GM18519 (cell line): Measurements from ENCODE around the gene DAGLB.
"Not testable (repeated sequence)": the region's sequence is repeated elsewhere in the genome, so short reads cannot be mapped to it uniquely, and the experiment has no call there.

Source experiments
- ATAC-seq: cut with Tn5 transposase; IDR thresholded peaks from one replicate; pipeline ENCODE4 v1.9.1; 2021; ENCODE audit warnings: mild to moderate bottlenecking, moderate library complexity; ENCODE audit not compliant: unreplicated experiment, low FRiP score

Gene DAGLB

DNA sequence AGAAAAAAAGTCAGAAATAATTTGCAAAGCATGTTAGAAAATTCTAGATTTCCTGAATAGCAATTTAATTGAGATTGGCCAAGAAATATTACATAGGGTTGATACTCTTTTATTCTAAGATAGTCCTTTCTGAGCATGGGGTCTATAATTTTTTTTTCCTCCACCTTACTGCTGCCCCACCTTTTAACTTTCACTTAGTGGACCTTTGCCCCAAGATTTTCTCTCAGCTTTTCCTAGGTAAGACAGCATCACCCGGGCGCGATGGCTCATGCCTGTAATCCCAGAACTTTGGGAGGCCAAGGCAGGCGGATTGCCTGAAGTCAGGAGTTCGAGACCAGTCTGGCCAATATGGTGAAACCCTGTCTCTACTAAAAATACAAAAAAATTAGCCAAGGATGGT, 69.2 kb downstream of the DAGLB start:
- ATAC-seq, result not testable (repeated sequence)

DNA sequence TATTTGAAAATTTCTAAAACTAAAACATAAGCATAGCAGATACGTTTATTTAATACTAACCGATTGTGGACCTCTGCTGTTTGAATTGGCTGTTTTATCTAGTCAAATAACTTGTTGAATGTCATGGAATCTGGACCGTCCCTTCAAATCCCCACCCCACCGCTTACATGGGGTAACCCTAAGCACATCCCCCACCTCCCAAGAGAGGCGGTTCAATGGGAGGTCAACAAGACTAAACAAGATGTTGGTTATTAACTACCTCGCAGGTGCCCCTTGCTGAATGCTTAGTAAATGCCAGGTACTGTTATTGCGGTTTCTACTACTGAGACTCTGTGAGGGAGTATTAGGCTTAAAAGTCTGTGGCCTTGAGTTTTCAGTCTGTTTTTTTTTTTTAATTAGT, 70.9 kb downstream of the DAGLB start:
- ATAC-seq, result no peak

DNA sequence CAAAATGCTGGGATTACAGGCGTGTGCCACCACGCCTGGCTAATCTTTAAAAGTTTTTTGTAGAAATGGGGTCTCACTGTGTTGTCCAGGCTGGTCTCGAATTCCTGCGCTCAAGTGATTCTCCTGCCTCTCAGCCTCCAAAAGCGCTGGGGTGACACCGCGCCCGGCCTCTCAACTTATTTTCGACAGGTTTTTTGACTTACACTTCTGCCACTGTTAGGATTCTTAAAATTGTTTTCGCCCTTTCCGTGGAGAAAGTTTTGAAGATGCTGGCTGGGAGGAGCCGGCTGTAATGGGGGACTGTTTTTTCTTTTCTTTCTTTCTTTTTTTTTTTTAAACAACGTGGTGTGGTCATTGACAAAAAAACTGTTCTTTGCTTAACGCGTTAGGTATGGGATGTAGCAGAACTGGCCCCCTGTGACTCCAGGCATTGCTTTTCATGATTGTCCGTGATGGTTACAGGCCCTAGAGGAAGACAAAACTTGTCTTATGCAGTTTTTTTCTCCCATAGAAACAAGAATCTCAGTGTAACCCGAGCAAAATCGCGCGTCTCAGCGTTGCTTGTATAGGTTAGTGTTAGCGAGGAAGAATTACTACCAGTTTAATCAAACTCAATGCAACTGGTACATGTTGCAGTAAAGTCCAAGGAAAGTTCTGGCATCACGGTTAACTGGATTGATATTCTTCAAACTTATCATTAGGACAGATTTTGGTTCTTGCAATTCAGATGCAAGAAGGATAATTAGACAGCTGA, 72.2 kb downstream of the DAGLB start:
- ATAC-seq, result no peak

DNA sequence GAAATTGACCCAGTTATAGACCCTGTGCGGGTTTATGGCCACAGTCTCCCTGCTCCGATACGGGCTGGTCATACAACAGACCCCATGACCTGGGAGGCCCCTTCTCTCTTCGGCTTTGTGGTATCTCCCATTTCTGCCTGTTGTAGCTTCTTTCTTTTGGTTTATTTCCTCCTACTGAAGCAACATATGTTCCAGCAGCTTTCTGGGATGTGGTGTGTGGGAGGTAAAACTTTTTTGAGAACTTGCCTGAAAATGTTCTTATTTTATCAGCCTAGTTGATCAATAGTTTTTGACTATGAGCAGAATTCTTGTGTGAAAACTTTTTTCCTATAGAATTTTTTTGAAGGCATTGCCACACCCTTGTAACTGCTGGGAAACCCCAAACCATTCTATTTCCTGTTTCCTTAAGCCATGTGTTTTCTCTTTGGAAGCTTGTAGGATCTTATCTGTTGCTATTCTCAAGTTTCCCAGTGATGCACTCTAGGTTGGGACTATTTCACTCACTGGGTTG, 80.0 kb downstream of the DAGLB start:
- no peak for ATAC-seq

DNA sequence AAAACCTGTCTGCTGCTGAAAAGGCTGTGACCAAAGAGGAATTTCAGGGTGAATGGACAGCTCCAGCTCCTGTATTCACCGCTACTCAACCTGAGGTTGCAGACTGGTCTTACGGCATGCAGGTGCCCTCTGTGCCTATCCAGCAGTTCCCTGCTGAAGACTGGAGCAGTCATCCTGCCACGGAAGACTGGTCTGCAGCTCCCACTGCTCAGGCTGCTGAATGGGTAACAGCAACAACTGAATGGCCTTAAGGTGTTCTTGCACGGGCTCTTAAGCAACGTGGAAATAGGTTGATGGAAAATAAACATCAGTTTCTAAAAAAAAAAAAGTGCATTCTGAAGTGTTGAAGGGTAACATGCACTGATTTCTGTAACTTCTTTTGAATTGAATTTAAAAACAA, 82.3 kb downstream of the DAGLB start:
- no peak for ATAC-seq

DNA sequence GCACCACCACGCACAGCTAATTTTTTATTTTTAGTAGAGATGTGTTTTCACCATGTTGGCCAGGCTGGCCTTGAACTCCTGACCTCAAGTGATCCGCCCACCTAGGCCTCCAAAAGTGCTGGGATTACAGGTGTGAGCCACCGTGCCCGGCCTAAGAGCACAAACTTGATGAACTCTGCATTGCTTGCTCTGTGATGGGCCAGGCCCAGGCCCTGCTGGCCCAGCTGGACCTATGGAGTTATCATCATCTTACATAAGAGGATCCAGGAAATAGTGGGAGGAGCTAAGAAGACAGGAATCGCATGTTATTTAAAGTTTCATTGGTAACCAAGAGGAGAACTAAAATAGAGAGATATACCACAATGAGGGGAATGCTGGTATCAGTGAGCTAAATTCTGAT, 86.9 kb downstream of the DAGLB start:
- no peak for ATAC-seq

DNA sequence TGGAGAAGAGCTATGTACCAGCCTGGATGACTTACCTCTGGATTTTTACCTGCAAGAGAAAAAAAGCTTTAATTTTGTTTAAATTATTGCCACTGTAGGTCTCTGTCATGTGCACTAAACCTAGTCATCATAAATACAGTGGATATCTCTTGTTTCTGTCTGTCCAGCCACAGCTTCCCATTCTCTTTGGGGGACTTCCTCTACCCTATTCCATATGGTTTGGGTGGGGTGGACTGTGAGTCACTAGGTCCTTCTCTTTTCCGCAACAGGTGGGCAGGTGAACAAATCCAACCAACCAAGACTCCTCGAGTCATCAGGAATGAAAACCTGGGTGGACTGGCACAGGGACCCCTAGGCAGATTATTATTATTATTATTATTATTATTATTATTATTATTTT, 88.0 kb downstream of the DAGLB start:
- no peak for ATAC-seq
